Lung (tissue), 12 donors: ENCODE results near the gene FHL1. TPM values are rescaled to one million over a fixed set of nuclear protein-coding genes. Genes with fewer than 3 reads are reported as not detected.
A peak's percentile ranks its signal among the peaks of the same experiment; 100 is the strongest.

ENCODE experiments used
- ATAC-seq: fragments of 200-7000 bp; cut with Tn5 transposase; one replicate; pipeline ENCODE4 v1.9.1; 2020; ENCODE audit warnings: moderate number of reproducible peaks; ENCODE audit not compliant: insufficient read depth, low FRiP score
- DNase-seq, 3 donors: peaks; one replicate each; pipeline ENCODE4 v3.0.0-alpha.2; 2013 to 2017
- H3K27ac ChIP-seq, 2 donors: one replicate each; pipeline ENCODE4 v1.5.1; 2013; ENCODE audit warnings: mild to moderate bottlenecking in 2 of 2, moderate library complexity in 2 of 2, control low read depth in 1 of 2, inconsistent platforms in 1 of 2, low read depth in 1 of 2, low read length in 1 of 2
- H3K27me3 ChIP-seq, 3 donors: one replicate each; pipeline ENCODE4 v1.5.1; 2013; ENCODE audit warnings: low read length in 2 of 3; ENCODE audit not compliant: control insufficient read depth in 3 of 3, insufficient read depth in 3 of 3
- H3K36me3 ChIP-seq, 4 donors: one replicate each; pipeline ENCODE4 v1.5.1; 2013; ENCODE audit warnings: low read length in 4 of 4, mild to moderate bottlenecking in 1 of 4, moderate library complexity in 1 of 4; ENCODE audit not compliant: control insufficient read depth in 4 of 4, insufficient read depth in 4 of 4
- H3K4me1 ChIP-seq, 5 donors: one replicate each; pipeline ENCODE4 v1.5.1; 2013; ENCODE audit warnings: low read length in 5 of 5, mild to moderate bottlenecking in 2 of 5, moderate library complexity in 1 of 5; ENCODE audit not compliant: control insufficient read depth in 5 of 5, insufficient read depth in 5 of 5
- H3K4me3 ChIP-seq: one replicate; pipeline ENCODE4 v1.5.1; 2013; ENCODE audit warnings: mild to moderate bottlenecking, control low read depth, moderate library complexity
- H3K9ac ChIP-seq, 2 donors: one replicate each; pipeline ENCODE4 v1.5.1; 2013; ENCODE audit warnings: low read length in 2 of 2, control low read depth in 1 of 2; ENCODE audit not compliant: insufficient read depth in 1 of 2
- H3K9me3 ChIP-seq, 4 donors: one replicate each; pipeline ENCODE4 v1.5.1; 2013; ENCODE audit warnings: low read length in 3 of 4, mild to moderate bottlenecking in 1 of 4, moderate library complexity in 1 of 4; ENCODE audit not compliant: control insufficient read depth in 4 of 4, insufficient read depth in 3 of 4
- CTCF ChIP-seq: IDR thresholded peaks from 2 replicates; pipeline ENCODE4 v1.5.1; 2012; ENCODE audit warnings: mild to moderate bottlenecking; ENCODE audit errors: control extremely low read depth, extremely low read depth
- WGBS, 2 donors: extraction: QIAGEN DNeasy Blood & Tissue Kit; methylation state at CpG; one replicate each; pipeline ENCODE4 v1.1.7; 2013; 5-methylcytosine and 5-hydroxymethylcytosine counted together
- polyA plus RNA-seq, 2 donors: library from polyadenylated mRNA; stranded (reverse); fragments of 200-250 nt; gene quantifications; one replicate each; pipeline ENCODE4 v1.2.1, GENCODE V29; 2013
- total RNA-seq, 2 donors: library from RNA; depleted of rRNA in 1 of 2; stranded (reverse); fragments of >200 nt in 1 of 2; gene quantifications; one replicate each; pipeline ENCODE4 v1.2.1, GENCODE V29; 2014 to 2021
- donor health status: control.
- donor health status: control.
- donor health status: Bipolar disorder and iron deficiency.
- donor health status: healthy.
- donor health status: DM: yes; HTN: yes; CAD: no.

The FHL1 gene
- total and polyA plus RNA-seq, 4 donors = 49.6 to 313 (median 150) TPM

- WGBS, 2 donors = 3 to 31% methylated on average over 17 to 73 of the region's 73 CpGs
- no peak for TF ChIP-seq CTCF
- peak within 1 kb of the TSS in 1 of 2 donors; percentile 59 for H3K9ac ChIP-seq
- ATAC-seq (peak; percentile 88), DNase-seq (peak; percentile 56 to 67 (median 66))
- H3K9me3 ChIP-seq = no peaks in the 10 kb centered on the region
- peaks cover 0 to 2% (median 0%) of the 10 kb centered on the region in 5 donors for H3K4me1 ChIP-seq
- H3K4me3 ChIP-seq = peak within 1 kb of the TSS; percentile 74
- H3K27me3 ChIP-seq = peaks cover 0 to 23% (median 11%) of the 10 kb centered on the region in 3 donors
- H3K36me3 ChIP-seq = no peaks in the 10 kb centered on the region
- peak within 1 kb of the TSS; percentile 75 to 89 for H3K27ac ChIP-seq
Measured at GRCh38 chrX:136251041-136251991, 104.0 kb downstream of the FHL1 start, which contains the start of gene MAP7D3. TSS of gene MAP7D3 (minus strand) at chrX:136251400. CDS start at chrX:136251358, 42 bp downstream.

DNA sequence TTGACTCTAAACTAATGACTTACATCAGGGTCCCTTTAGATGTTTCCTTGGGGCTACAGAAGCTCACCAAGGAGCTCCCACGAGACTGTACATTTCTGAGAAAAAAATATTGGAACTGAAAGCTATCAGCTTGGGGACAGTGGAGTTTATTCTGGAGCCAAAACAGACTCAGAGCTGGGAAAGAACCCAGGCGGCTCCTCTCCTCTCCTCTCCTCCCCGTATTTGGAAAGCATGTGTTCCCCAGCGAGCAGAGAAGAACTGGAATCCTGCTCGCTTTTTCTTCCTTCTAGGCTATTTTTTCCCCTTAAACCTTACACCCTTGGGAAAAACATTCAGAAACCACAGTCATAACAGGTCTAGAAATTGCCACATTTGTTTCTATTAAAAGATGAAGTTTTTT is 108.2 kb downstream of the FHL1 start:
- WGBS, 2 donors = 60 to 81% methylated on average over 5 of the region's 5 CpGs
- Histone ChIP-seq H3K9ac (no peak overlapping the region), H3K36me3 (no peaks in the 10 kb centered on the region), H3K4me1 (no peaks in the 10 kb centered on the region), H3K27ac (no peak overlapping the region), H3K9me3 (no peaks in the 10 kb centered on the region), H3K4me3 (no peak overlapping the region), H3K27me3 (peaks cover 0 to 15% (median 2%) of the 10 kb centered on the region in 3 donors)
- no peak for TF ChIP-seq CTCF
- ATAC-seq (no peak), DNase-seq (no peak)

- ATAC-seq (no peak), DNase-seq (peak in 2 of 3 donors; percentile 30 to 43)
- no peaks in the 10 kb centered on the region for H3K9me3 ChIP-seq
- H3K27me3 ChIP-seq = peaks cover 0 to 15% (median 2%) of the 10 kb centered on the region in 3 donors
- H3K27ac ChIP-seq = peak overlapping the region in 1 of 2 donors; percentile 74
- no peak for TF ChIP-seq CTCF
- WGBS, 2 donors = 46 to 63% methylated on average over 7 of the region's 7 CpGs
- H3K4me1 ChIP-seq = no peaks in the 10 kb centered on the region
- no peaks in the 10 kb centered on the region for H3K36me3 ChIP-seq
- no peak overlapping the region for H3K9ac ChIP-seq
- no peak overlapping the region for H3K4me3 ChIP-seq
Measured at GRCh38 chrX:136256026-136256425, 108.7 kb downstream of the FHL1 start.
